ENCODE measurements around the gene ZNF860.
A peak's percentile ranks its signal among the peaks of the same experiment; 100 is the strongest.

ZNF860 gene

DNA sequence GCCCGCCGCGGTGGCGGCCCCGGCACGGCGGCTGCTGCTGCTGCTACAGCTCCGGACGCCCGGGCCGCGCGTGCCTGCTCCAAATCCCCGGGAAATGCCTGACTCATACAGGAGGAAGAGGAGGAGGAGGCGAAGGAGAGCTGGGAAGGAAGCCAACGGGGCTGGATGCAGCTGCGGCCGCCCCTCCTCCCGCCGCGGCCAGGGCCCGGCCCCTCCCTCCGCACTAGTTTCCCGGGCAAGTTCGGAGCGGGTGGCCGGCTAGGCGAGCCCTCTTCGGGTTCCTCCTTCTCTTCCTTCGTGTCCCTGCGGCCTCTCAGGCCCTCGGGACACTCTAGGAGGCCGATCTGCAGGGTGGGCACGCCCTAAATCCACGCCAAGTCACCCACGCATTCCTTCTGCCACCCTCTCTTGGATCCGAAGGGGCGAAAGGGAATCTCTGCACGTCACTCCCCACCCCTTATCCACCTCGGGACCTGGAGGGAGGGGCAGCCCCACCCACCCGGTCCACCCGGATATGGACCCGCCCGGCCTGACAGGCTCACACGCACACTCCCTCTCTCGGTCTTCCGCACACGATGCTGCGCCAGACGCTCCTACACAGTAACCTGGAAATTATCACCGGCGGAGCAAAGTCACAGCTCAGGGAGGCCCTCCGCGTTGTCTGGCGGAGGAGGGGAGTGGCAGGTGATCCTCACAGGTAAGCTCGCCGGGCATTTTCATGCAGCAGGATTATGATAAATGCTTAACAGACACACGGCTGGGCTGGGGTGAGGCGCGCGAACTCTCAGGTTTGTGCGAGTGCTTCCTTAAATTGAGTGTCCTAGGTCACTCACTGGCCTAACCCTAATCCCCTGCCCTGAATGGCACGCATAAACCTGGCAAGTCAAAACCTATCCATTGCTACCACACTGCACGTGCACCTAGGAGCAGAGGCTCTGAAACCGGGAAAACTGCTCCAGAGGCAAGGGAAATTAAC, at the start of gene ZNF860, which contains the start of gene OSBPL10:
Gene ZNF860 (plus strand): TSS at position 545 of the 976 bp plus-strand sequence. CDS start 7,330 bp downstream, outside the sequence.
Gene OSBPL10 (minus strand): TSS at position 57 of the 976 bp plus-strand sequence. CDS start 83 bp downstream, outside the sequence.
- peak; percentile 22 for DNase-seq

DNA sequence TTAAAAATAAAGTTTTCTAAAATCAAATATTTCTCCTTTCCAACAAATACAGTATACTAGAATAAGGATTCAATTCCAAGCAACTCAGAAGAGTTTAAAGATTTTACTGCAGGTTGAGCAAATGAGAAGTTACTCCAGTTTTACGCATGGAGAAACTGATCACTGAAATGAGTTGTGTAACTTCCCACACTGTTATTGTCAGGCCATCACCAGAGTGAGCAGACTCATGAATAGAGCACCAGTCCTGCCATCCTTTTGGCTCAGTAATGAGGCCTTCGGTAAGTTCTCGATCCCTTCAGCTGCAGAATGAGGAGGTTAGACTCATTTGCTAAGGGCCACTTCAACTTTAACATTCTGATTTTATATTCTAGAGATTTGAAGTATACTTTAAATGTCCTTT, 48.6 kb upstream of the ZNF860 start:
- no peak for DNase-seq

DNA sequence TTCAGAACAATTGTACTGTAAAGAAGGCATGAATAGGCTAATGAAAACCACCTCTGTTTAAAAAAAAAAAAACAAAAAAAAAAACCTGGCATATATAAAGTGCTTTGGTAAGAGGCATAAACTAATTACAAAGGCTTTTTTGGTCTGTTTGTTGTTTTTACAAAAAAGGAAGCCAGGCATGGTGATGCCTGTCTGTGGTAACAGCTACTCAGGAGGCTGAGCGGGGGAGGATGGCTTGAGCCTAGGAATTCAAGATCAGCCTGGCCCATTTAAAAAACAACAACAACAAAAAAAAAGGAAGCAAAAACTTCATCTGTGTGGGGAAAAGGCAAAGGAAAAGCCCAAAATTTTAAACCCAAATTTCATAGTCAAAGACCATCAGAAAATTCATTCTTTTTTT, 47.5 kb upstream of the ZNF860 start:
- no peak for DNase-seq

DNA sequence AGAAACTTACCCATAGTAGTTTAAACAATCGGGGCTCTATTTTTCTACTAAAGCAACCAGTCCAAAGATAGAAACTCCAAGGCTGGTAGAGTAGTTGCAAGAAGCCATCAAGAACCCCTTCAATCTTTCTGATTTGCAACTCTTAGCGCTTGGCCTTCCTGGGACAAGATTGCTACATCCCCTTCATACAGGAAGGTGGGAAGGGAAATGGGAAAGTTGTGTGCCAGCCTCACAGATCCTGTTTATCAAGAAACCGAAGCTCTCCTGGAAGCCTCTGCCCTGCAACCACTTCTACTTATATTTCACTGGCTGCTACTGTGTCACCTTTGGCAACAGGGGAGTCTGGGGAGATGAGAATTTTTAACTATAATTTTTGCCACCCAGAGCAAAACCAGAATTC, 46.7 kb upstream of the ZNF860 start:
- DNase-seq, result no peak

DNA sequence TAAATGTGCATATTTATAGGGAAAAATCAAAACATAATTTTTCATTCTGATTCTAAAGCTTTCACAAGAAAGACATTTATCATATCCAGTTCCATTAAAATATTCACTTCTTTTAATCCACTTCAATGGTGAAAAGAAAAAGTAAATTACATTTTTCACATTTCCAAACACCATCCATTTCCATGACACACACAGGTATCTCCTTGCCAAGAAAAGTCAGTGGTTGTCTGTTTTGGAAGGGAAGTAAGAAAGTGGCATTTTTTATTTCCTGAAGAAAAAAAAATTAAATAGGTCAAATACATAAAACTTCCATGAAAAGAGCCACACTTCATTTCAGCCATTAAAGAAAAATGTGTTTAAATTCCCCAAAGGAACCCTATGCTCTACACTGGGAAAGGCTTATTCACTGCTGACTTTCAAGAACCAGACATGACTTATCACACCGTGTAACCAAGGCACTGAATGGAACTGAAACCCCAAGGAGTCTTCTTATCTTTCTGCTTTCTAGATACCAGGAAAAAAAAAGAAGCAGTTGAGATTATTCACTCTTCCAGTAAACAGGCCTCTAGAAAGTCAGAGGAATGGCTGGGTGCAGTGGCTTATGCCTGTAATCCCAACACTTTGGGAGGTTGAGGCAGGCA, 45.0 kb upstream of the ZNF860 start:
- DNase-seq, result no peak

DNA sequence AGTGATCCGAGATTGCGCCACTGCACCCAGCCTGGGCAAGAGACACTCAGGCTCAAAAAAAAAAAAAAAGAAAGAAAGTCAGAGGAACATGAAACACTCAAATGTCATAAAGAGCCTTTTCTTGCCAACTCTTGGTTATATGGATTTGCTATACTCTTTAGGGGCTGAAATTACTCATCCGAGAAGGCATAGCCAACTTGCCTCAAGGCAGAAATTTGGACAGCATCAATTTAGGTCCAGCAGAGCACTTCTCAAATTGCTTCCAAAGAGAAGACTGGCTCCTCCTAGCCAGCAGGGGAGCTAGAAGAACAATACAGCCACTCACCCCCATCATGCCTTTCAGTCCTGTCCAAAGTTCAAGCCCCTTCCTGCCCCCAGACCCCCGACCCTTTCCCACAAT, 44.3 kb upstream of the ZNF860 start:
- DNase-seq, result no peak

DNA sequence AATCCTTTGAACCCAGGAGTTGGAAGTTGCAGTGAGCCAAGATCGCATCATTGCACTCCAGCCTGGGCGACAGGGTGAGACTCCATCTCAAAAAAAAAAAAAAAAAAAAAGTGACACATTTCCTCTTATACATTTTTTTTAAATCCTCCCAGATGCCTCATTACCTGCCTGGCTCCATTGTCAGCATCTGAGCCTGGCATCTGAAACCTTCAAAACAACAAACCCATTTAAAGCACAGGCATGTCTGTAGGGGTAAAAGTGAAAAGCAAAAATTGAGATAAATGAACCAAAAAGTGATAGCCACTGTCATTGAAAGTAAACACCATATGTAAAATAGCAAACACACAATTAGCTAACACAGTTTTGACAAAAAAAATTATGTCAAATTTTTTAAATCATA, 39.1 kb upstream of the ZNF860 start:
- DNase-seq, result no peak

DNA sequence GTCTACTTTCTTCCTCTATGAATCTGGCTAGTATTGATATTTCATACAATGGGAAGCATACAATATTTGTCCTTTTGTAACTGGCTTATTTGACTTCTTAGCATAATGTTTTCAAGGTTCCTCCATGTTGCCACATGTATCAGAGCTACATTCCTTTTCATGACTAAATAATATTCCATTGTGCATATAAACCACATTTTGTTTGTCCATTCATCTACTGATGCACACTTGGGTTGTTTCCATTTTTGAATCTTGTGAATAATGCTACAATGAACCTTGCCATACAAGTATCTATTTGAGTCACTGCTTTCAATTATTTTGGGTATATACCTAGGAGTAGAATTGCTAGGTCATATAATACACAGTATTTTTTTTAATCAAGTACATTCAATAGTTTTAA, 38.5 kb upstream of the ZNF860 start:
- DNase-seq, result no peak

DNA sequence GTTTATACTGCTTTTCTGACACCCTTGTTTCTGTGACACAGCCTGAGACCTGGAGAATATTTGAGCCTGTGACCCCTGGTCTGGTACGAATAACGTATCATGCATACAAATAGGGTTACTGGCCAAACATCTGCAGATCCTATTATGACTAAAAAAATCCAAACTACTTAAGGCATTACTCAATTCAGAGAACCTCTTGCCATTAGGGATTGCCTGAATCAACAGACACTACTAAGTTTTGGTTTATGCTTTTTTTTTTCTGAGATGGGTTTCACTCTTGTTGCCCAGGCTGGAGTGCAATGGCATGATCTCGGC, 35.9 kb upstream of the ZNF860 start:
- no peak for DNase-seq

DNA sequence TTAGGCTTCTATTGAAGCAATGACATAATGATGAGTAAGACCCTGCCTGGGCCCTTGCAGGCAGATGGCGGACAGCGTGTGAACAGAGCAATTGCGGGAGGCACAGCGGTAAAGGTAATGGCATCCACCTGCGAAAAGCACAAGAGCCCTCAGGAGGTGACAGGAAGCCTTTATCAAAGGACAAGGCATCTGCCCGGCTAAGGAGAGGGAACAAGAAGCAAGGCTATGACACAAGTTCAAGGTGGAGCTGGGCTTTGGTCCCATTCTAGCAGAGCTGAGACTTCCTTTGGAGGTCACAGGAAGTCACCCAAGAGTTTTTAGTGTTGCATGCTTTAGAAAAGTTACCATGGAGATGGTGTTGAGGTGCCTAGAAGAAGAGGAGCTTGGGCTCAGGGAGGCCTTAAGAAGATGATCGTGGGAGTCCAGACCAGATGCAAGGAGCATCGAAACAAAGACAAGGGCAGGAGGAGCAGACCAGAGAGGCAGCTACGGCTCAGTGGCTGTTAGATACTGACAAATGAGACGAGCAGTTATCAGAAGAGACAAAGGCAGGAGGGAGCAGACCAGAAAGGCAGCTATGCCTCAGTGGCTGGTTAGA, 35.0 kb upstream of the ZNF860 start:
- DNase-seq, result no peak

DNA sequence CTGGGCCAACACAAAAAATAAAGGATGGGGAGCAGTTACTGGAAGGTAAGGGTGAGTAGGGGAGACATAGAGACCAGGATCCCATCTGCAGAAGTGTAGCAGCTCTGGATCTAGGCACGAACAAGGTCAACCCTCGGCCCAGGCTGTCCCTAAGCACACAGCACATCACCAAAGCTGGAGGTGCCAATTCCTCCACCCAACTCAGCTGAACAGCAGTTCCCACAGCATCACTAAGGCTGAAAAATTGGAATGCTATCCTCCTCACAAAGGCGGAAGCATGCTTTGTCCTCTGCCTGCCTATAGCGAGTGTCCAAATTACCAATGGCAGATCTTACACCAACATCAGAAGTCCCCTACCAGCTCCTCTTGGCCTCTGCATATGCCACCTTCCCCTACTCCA, 34.4 kb upstream of the ZNF860 start:
- no peak for DNase-seq

DNA sequence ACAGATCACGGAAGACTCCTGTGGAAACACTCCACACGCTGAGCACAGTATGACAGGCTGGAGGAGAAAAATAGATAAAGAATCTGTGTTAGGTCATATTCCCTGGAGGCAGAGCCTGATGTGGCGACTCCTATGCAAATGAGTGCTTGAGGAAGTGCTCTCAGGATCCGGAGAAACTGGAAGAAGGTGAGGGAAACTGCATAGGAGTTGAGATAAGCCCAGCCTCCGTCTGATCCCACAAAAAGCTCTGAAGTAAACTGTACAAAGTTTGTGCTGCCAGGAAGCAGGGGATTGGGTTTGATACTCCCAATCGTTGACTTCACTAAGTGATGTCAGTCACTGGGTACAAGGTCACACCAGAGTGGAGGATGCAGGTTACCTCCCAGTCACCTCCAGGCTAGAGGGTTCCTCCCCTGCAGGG, 33.9 kb upstream of the ZNF860 start:
- DNase-seq, result no peak

DNA sequence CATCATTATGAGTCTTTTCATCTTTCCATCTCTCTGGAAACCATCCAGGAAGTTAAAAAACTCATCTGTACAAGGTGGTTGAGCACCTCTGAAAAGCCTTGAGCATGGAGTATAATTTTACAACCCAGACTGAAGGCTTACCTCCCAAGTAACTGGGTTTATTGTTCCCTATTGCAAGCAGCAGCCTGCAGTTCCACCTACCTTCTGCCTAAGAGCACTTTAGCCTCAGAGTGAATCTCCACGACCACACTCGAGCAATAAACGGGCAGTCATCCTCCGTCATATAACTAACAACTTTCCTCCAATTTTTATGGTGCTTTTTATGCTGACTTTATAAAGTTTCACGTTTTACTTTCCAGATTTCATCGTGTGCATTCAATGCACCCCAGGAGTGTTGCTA, 33.3 kb upstream of the ZNF860 start:
- no peak for DNase-seq

DNA sequence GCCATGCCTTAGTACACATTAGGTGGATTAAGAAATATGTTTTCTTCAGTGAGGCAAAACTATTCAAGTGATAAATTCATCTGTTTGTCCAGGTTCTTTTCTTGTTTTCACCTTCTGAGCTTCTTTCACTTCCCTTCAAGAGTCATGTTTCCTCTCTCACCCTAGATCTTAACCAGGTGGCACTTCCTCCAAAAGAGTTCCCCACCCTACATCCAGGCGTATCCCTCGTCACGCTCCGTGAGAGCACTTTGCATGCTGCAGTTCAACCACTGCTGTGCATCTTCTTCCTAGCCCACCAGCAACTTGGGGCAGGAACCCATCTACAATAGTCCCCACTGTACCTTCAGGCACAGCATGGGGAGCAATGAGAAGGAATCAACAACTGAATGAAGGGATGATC, 29.3 kb upstream of the ZNF860 start:
- peak; percentile 68 for DNase-seq

DNA sequence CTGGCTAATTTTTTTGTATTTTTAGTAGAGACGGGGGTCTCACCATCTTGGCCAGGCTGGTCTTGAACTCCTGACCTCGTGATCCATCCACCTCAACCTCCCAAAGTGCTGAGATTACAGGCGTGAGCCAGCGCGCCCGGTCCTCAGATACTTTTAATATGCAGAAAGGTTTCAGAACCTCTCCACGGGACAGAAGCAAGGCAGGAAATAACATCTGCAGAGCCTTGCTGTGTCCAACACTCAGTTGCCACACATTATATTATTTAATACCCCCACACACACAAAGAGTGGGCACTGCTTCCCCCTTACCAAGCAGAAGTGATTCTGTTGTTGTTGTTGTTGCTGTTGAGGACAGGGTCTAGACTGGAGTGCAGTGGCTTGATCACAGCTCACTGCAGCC, 28.5 kb upstream of the ZNF860 start:
- no peak for DNase-seq

DNA sequence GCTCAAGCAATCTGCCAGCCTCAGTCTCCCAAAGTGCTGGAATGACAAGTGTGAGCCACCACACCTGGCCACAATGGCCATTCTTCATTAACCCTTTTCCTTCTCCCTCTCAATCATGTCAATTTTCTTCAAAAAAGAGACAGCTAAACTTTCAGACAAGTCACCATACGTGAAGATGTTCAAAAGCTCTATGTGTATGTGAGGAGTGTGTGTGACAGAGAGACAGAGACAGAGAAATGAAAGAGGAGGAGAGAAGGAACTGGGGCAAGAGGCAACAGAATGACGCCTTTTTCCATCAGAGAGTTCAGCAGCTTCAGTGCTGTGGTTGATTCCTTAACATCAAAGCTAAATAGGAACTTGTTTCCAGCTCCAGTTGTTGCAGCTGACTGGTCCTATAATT, 27.9 kb upstream of the ZNF860 start:
- DNase-seq, result no peak

DNA sequence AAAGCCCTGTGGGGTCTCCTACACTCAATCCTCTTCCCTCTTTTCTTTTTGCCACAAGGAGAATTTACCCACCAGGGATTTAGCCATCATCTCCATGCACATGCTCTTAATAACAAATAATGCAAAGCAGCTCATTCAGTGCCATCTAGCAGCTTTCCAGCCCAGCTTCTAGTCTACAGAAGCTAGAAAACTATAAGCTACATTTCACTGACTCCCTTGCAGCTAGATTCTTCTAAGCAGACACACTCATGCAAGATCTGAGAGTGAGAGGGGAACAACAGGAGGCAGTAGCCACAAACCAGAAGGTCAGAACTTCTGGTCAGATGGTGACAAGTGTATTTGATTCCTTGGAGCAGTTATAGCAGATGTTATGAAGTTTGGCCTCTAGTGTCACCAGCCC, 26.0 kb upstream of the ZNF860 start:
- DNase-seq, result no peak

DNA sequence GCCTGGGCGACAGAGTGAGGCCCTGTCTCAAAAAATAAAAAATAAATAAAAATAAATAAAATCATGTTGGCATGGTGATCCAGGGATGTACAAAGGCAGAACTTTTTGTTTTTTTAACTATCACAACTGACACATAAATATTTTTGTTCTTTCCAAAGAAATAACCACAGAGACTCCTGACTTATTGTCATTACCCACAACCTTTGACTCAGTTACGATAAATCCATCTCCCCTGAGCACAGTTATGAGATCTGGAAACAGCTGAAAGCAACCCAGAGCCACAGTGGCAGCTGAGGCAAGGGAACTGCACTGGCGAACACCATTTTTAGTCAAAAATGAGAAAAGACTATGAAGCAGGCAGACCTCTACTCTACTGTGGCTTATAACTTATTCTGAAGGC, 24.4 kb upstream of the ZNF860 start:
- DNase-seq, result no peak

DNA sequence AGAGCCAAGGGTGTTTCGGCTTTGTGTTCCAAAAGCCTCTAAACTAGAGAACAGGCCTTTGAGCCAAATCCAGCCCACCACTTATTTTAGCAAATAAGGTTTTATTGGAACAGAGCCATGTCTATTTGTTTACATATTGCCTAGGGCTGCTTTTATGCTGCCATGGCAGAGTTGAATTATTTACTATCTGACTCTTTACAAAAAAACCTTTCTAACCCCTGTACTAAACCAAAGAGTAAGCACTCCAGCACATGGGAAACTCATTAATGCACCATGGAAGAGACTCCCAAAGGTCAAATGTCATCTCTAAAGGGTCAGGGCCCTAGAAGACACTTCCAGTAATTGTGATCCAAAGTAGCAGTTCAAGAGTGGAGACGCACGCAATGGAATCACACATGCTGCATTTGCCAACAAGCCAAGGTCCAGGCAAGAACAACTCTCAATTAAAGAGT, 22.8 kb upstream of the ZNF860 start:
- no peak for DNase-seq

DNA sequence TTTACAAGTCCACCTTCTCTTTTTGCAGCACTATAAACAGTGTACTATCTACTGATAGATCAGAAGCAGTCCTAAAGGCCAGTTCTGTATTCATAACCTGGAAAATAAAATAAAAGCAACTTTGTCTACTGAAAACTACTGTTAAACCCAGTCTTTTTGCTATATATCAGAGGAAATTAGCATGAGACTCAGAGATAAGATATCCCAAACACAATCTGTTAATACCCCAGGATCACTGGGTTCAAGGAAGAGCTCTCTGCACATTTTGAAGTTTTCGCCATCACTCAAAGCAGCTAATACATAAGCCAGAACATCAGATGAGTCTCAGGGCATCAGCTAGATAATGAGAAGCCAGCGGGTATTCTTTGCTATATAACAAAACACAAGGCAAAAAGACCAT, 22.3 kb upstream of the ZNF860 start:
- DNase-seq, result no peak

DNA sequence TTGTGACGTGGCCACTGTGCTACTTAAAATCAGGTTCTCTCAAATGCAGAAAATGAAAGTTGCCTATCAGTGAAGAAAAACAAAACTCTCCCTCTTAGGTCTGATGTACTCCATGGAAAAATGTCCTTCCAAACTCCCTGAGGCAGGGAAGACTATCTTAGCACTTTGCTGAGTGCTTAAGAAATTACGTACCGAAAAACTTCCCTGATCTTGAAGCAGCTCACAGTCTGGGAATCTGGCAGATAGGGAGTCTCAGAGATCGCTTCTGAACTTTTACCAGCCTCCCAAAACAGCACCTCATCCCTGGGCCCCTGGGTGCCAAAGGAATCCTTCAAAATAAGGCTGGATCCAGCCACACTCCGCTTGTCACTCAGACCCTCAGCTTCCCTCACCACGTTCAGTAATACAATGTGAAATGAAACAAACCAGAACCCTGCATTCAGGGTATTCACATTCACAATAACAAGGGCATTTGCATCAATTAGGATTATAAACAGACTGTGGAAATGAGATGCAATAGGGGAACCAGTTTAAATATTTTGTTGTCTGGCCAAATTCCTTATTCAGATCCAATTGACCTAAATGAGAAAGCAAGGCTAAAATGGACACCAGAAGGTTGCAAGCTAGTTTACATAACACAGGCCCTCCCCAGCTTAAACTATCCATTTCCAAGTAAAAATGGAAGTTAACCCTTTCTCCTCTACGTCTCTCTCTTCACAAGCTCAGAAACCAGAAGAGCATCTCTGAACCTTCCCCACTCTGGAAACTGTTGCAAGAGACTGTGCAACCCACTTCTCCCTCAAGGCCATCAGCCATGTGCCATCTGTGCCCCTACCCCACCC, 21.4 kb upstream of the ZNF860 start:
- no peak for DNase-seq

DNA sequence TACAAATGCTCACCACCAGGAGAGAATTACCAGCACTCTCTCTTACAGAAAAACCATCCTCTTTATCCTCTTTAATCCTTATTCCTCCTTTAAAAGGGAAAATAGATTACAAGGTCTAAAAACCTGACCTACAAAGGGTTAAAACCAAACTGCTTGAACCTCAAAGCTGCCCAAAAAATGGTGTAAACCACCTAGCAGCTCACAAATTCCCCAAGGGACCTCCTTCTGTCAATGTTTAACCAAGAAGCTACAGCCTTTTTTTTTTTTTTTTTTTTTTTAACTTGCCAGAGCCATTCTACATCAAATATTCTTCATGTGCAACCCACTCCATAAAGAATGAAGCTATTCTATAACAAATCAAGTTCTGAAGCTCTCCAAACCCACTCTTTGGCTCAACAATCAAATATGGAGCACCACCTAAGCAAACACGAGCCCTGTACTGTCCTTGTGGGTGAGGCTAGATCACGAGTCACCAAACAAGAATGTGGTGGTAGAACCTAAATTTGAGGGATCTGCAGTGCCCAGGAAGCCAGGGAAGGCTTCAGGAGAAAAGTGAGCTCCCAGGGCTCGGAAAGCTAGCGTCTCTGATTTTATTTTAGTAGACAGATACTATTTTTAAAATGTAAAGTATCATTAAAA, 20.6 kb upstream of the ZNF860 start:
- no peak for DNase-seq

Measured in CD4-positive, alpha-beta T cell treated with Interleukin-15 for 1 hour (primary cell).